ENCODE results near the gene ECE1. TPM values are rescaled to one million over a fixed set of nuclear protein-coding genes. Genes with fewer than 3 reads are reported as not detected.

The ECE1 gene
- total RNA-seq: 90.9 TPM
- long read RNA-seq, full-length matches to known transcripts: 45 of 125 reads
- long read RNA-seq, partial matches to known transcripts: 15 of 125 reads
- long read RNA-seq, other reads (novel, unspliced or antisense): 65 of 125 reads

- ATAC-seq (peak; percentile 61 to 72), DNase-seq (peak; percentile 76)
- peak within 1 kb of the TSS; percentile 73 for H3K4me3 ChIP-seq
- intact Hi-C loops (cut with DNase I): no loop called here
- no peaks in the 10 kb centered on the region for H3K36me3 ChIP-seq
- no peaks in the 10 kb centered on the region for H3K27me3 ChIP-seq (ENCODE audit: low read depth)
- H3K27ac ChIP-seq: peak within 1 kb of the TSS; percentile 75
- peaks cover 63% of the 10 kb centered on the region for H3K4me1 ChIP-seq
- H3K9me3 ChIP-seq: no peaks in the 10 kb centered on the region
- no peak for TF ChIP-seq CTCF (IDR thresholded peaks at IDR 0.05)
These were observed at the start of gene ECE1 for GRCh38 chr1:21289700-21290545. TSS of gene ECE1 (minus strand) at chr1:21290463. CDS start at chr1:21290414, 49 bp downstream.

GRCh38 chr1:21339356-21340229, 49.3 kb upstream of the ECE1 start:
- H3K36me3 ChIP-seq: no peaks in the 10 kb centered on the region
- TF ChIP-seq CTCF (IDR thresholded peaks at IDR 0.05): no peak
- ATAC-seq: no peak
- intact Hi-C loops (cut with DNase I): no loop called here
- peak overlapping the region; percentile 73 for H3K27ac ChIP-seq
- H3K9me3 ChIP-seq: no peaks in the 10 kb centered on the region
- DNase-seq: no peak
- H3K4me1 ChIP-seq: peaks cover 97% of the 10 kb centered on the region
- no peak overlapping the region for H3K4me3 ChIP-seq
- H3K27me3 ChIP-seq (ENCODE audit: low read depth): no peaks in the 10 kb centered on the region

- H3K36me3 ChIP-seq: no peaks in the 10 kb centered on the region
- ATAC-seq: peak; percentile 18 to 20
- no peaks in the 10 kb centered on the region for H3K9me3 ChIP-seq
- intact Hi-C loops (cut with DNase I): no loop called here
- H3K27me3 ChIP-seq (ENCODE audit: low read depth): no peaks in the 10 kb centered on the region
- H3K4me1 ChIP-seq: peaks cover 97% of the 10 kb centered on the region
- H3K27ac ChIP-seq: peak overlapping the region; percentile 73
- peak; percentile 67 for DNase-seq
- no peak for TF ChIP-seq CTCF (IDR thresholded peaks at IDR 0.05)
- H3K4me3 ChIP-seq: no peak overlapping the region
These were observed 48.5 kb upstream of the ECE1 start for GRCh38 chr1:21338573-21339355.

- ATAC-seq (peak; percentile 65 to 80), DNase-seq (peak; percentile 88)
- Histone ChIP-seq H3K27me3 (ENCODE audit: low read depth) (no peaks in the 10 kb centered on the region), H3K4me1 (peaks cover 97% of the 10 kb centered on the region), H3K27ac (peak overlapping the region; percentile 73), H3K4me3 (no peak overlapping the region), H3K36me3 (no peaks in the 10 kb centered on the region), H3K9me3 (no peaks in the 10 kb centered on the region)
- intact Hi-C loops (cut with DNase I): no loop called here
- no peak for TF ChIP-seq CTCF (IDR thresholded peaks at IDR 0.05)
These were observed 47.8 kb upstream of the ECE1 start for GRCh38 chr1:21337928-21338572.
